ENCODE data around the gene CCT7. TPM values are rescaled to one million over a fixed set of nuclear protein-coding genes. Genes with fewer than 3 reads are reported as not detected.

Gene CCT7
- total and polyA plus RNA-seq, 8 donors: 177 to 233 (median 214) TPM

GRCh38 chr2:73301636-73302035 lies 67.5 kb downstream of the CCT7 start:
- Histone ChIP-seq H3K27me3 (peaks cover 0 to 30% of the 10 kb centered on the region in 2 donors), H3K36me3 (no peaks in the 10 kb centered on the region), H3K4me1 (no peaks in the 10 kb centered on the region), H3K27ac (no peak overlapping the region), H3K4me3 (no peak overlapping the region), H3K9me3 (no peaks in the 10 kb centered on the region)
- intact Hi-C loops (cut with DNase I): no loop called here
- no peak for TF ChIP-seq CTCF (IDR thresholded peaks at IDR 0.05)
- DNase-seq (no peak), ATAC-seq (no peak)

Other genes with a start within 250 kb of the CCT7 start
- 10 to 100 TPM; 17.1 to 19.7 TPM for gene SFXN5, start 162.6 kb upstream of the CCT7 start, total RNA-seq
- gene SFXN5, start 162.6 kb upstream of the CCT7 start, polyA plus RNA-seq (ENCODE audit: insufficient read length in 6 of 6): 10 to 100 TPM; 14.5 to 21.1 (median 15.2) TPM
- gene RAB11FIP5, start 121.4 kb upstream of the CCT7 start, total RNA-seq: 10 to 100 TPM; 21.1 to 29.8 TPM
- gene RAB11FIP5, start 121.4 kb upstream of the CCT7 start, polyA plus RNA-seq (ENCODE audit: insufficient read length in 6 of 6): 10 to 100 TPM in 5 of 6 donors, 1 to 10 TPM in 1; 8.5 to 14.8 (median 13.5) TPM
- gene NOTO, start 31.7 kb upstream of the CCT7 start, total RNA-seq: not detected
- gene NOTO, start 31.7 kb upstream of the CCT7 start, polyA plus RNA-seq (ENCODE audit: insufficient read length in 6 of 6): under 1 TPM in 4 of 6 donors, not detected in 2; 0.10 to 0.17 (median 0.11) TPM
- 10 to 100 TPM; 12.1 to 18.0 TPM for gene SMYD5, start 20.1 kb upstream of the CCT7 start, total RNA-seq
- gene SMYD5, start 20.1 kb upstream of the CCT7 start, polyA plus RNA-seq (ENCODE audit: insufficient read length in 6 of 6): 10 to 100 TPM; 30.0 to 46.2 (median 38.6) TPM
- 10 to 100 TPM; 23.1 to 23.3 TPM for gene PRADC1, start 1.1 kb upstream of the CCT7 start, total RNA-seq
- gene PRADC1, start 1.1 kb upstream of the CCT7 start, polyA plus RNA-seq (ENCODE audit: insufficient read length in 6 of 6): 10 to 100 TPM in 5 of 6 donors, 1 to 10 TPM in 1; 8.5 to 17.3 (median 12.6) TPM
- 1 to 10 TPM; 2.4 to 3.5 TPM for gene FBXO41, start 50.2 kb downstream of the CCT7 start, total RNA-seq
- gene FBXO41, start 50.2 kb downstream of the CCT7 start, polyA plus RNA-seq (ENCODE audit: insufficient read length in 6 of 6): 1 to 10 TPM; 1.4 to 2.2 (median 1.9) TPM
- gene EGR4, start 59.2 kb downstream of the CCT7 start, total RNA-seq: not detected
- gene EGR4, start 59.2 kb downstream of the CCT7 start, polyA plus RNA-seq (ENCODE audit: insufficient read length in 6 of 6): under 1 TPM in 1 of 6 donors, not detected in 5; 0.08 TPM
- 10 to 100 TPM; 16.4 to 16.7 TPM for gene ALMS1, start 151.5 kb downstream of the CCT7 start, total RNA-seq
- gene ALMS1, start 151.5 kb downstream of the CCT7 start, polyA plus RNA-seq (ENCODE audit: insufficient read length in 6 of 6): 10 to 100 TPM; 37.0 to 46.0 (median 41.4) TPM

All from left lung (tissue), 10 donors.